Endothelial cell of umbilical vein (primary cell): ENCODE measurements around the gene CTSF. TPM values are rescaled to one million over a fixed set of nuclear protein-coding genes. Genes with fewer than 3 reads are reported as not detected.
A peak's percentile ranks its signal among the peaks of the same experiment; 100 is the strongest.

ENCODE experiments used
- BruUV-seq: library from RNA; stranded (reverse); fragments of 400-500 nt; replicated peaks from 2 replicates; lab custom pipeline; 2021; lab: Mats Ljungman, UMichigan
- CTCF ChIA-PET: fragments of 300-600, 350-600 bp; sonication (Branson Sonifier 250); formaldehyde crosslinking; loops from one replicate; lab custom pipeline; 2021; ENCODE audit warnings: antibody characterized with exemption, inconsistent platforms; lab: Charles Lee
- POLR2A ChIA-PET: fragments of 300-600, 350-600 bp; sonication (Branson Sonifier 250); formaldehyde crosslinking; loops from one replicate; lab custom pipeline; 2021; ENCODE audit warnings: antibody characterized with exemption, inconsistent platforms; lab: Charles Lee
- DNase-seq: peaks from one replicate; pipeline ENCODE4 v3.0.0-alpha.2; 2011; ENCODE audit warnings: low read depth, low spot score
- FAIRE-seq: peaks from 2 replicates; lab custom pipeline; 2011; peaks lifted over from hg19 to GRCh38; lab: Jason Lieb, UNC
- H2AFZ ChIP-seq: 2 replicates; pipeline ENCODE4 v1.6.0; 2012; ENCODE audit warnings: low read depth, low read length, control low read depth, inconsistent platforms
- H3K27ac ChIP-seq: 2 replicates; pipeline ENCODE4 v1.5.1; 2011; ENCODE audit warnings: low read depth, mild to moderate bottlenecking, control low read depth, low read length, moderate library complexity; ENCODE audit not compliant: insufficient read depth
- H3K27me3 ChIP-seq, 2 experiments: 2 replicates each; pipeline versions ENCODE4 v1.6.0 to v1.6.1; 2011; ENCODE audit warnings: low read length in 2 of 2, mixed read lengths in 1 of 2; ENCODE audit not compliant: control insufficient read depth in 2 of 2, insufficient read depth in 2 of 2
- H3K36me3 ChIP-seq, 2 experiments: 2 replicates in 1 of 2; 3 replicates in 1 of 2; pipeline ENCODE4 v1.5.1; 2011; ENCODE audit warnings: low read length in 2 of 2, mild to moderate bottlenecking in 1 of 2, moderate library complexity in 1 of 2; ENCODE audit not compliant: control insufficient read depth in 2 of 2, insufficient read depth in 2 of 2; ENCODE audit errors: extremely low read depth in 1 of 2
- H3K4me1 ChIP-seq: 3 replicates; pipeline ENCODE4 v1.5.1; 2011; ENCODE audit warnings: mild to moderate bottlenecking, low read length; ENCODE audit not compliant: control insufficient read depth, insufficient read depth; ENCODE audit errors: extremely low read depth
- H3K4me2 ChIP-seq: 2 replicates; pipeline ENCODE4 v1.6.1; 2011; ENCODE audit warnings: low read length, control low read depth, mixed read lengths; ENCODE audit not compliant: insufficient read depth
- H3K4me3 ChIP-seq, 3 experiments: fragments of 200-600 bp in 1 of 3; sonication (generic), shearing (Covaris generic) in 1 of 3; replicated peaks in 1 of 3; 2 replicates each; pipeline ENCODE4 v1.5.1; 2011 to 2016; ENCODE audit warnings: control low read depth in 3 of 3, low read length in 3 of 3, mild to moderate bottlenecking in 2 of 3, inconsistent platforms in 1 of 3, low read depth in 1 of 3, moderate library complexity in 1 of 3; ENCODE audit not compliant: insufficient read depth in 1 of 3
- H3K79me2 ChIP-seq: 2 replicates; pipeline ENCODE4 v1.6.0; 2012; ENCODE audit warnings: low read length, inconsistent platforms; ENCODE audit not compliant: control insufficient read depth, insufficient read depth
- H3K9ac ChIP-seq: replicated peaks from 2 replicates; pipeline ENCODE3; 2011; ENCODE audit warnings: low read length, control low read depth; ENCODE audit not compliant: insufficient read depth; ENCODE audit errors: extremely low read depth
- H3K9me1 ChIP-seq: replicated peaks from 3 replicates; pipeline ENCODE4 v1.6.0; 2011; ENCODE audit warnings: mild to moderate bottlenecking, low read length; ENCODE audit not compliant: control insufficient read depth, insufficient read depth; ENCODE audit errors: extremely low read depth
- H3K9me3 ChIP-seq: replicated peaks from 2 replicates; pipeline ENCODE4 v1.5.1; 2012; ENCODE audit warnings: low read length, inconsistent platforms; ENCODE audit not compliant: control insufficient read depth, insufficient read depth
- H4K20me1 ChIP-seq: replicated peaks from 2 replicates; pipeline ENCODE3; 2011; ENCODE audit warnings: mild to moderate bottlenecking, low read length; ENCODE audit not compliant: control insufficient read depth, insufficient read depth; ENCODE audit errors: extremely low read depth
- CTCF ChIP-seq, 2 donors: IDR thresholded peaks; 1 replicate in 1 of 2; 2 replicates in 1 of 2; pipeline ENCODE4 v1.5.1; 2011; ENCODE audit warnings: low read length in 2 of 2, mild to moderate bottlenecking in 2 of 2, moderate library complexity in 2 of 2, control low read depth in 1 of 2, inconsistent platforms in 1 of 2, low read depth in 1 of 2; ENCODE audit not compliant: insufficient read depth in 1 of 2; ENCODE audit errors: extremely low read depth in 1 of 2
- EZH2 ChIP-seq: IDR thresholded peaks from 2 replicates; pipeline ENCODE4 v1.6.1; 2012; ENCODE audit warnings: borderline replicate concordance, low read depth, mild to moderate bottlenecking, moderate library complexity, low read length, inconsistent platforms; ENCODE audit not compliant: severe bottlenecking
- FOS ChIP-seq: IDR thresholded peaks from 2 replicates; pipeline ENCODE4 v1.6.1; 2011; ENCODE audit warnings: mild to moderate bottlenecking, low read length, moderate library complexity, borderline replicate concordance; ENCODE audit not compliant: insufficient read depth
- GATA2 ChIP-seq: IDR thresholded peaks from 2 replicates; pipeline ENCODE4 v1.7.0; 2011; ENCODE audit warnings: low read depth, mild to moderate bottlenecking, moderate library complexity, mixed read lengths, low read length; ENCODE audit not compliant: insufficient read length, insufficient read depth
- JUN ChIP-seq: IDR thresholded peaks from 2 replicates; pipeline ENCODE4 v1.6.1; 2011; ENCODE audit warnings: borderline replicate concordance, low read depth; ENCODE audit not compliant: insufficient read length, insufficient read depth
- MAX ChIP-seq: IDR thresholded peaks from 2 replicates; pipeline ENCODE4 v1.6.1; 2011; ENCODE audit not compliant: insufficient read depth, insufficient read length
- MYC ChIP-seq: IDR thresholded peaks from one replicate; pipeline ENCODE4 v1.6.1; 2011; ENCODE audit warnings: mild to moderate bottlenecking, low read depth, low read length
- POLR2A ChIP-seq: IDR thresholded peaks from 2 replicates; pipeline ENCODE4 v1.6.1; 2012; ENCODE audit warnings: low read depth, mild to moderate bottlenecking, control low read depth, low read length
- POLR2AphosphoS5 ChIP-seq: IDR thresholded peaks from 2 replicates; pipeline ENCODE4 v1.6.1; 2012; ENCODE audit warnings: low read depth, mild to moderate bottlenecking, control low read depth, low read length, moderate library complexity; ENCODE audit not compliant: insufficient read depth
- dilution Hi-C: fragments of 300-500 bp; cut with MboI; formaldehyde crosslinking; loops from one replicate; pipeline ENCODE4 v1.15.0; 2019; ENCODE audit warnings: low sequenced_read_pairs; ENCODE audit not compliant: extremely low pct_ligation_motif_present
- intact Hi-C: fragments of 100-400 bp; cut with micrococcal nuclease; formaldehyde crosslinking; loops from one replicate; pipeline ENCODE4 v1.10.0; 2022
- polyA plus RNA-seq, 4 experiments: library from polyadenylated mRNA; depleted of rRNA in 3 of 4; stranded (reverse) in 3 of 4; unstranded in 1 of 4; fragments of >200 nt; gene quantifications; 2 replicates each; pipeline versions ENCODE4 v1.2.1 to v1.2.3, GENCODE V29; 2011 to 2012; ENCODE audit warnings: missing spikeins in 1 of 4
- total RNA-seq: library from RNA; stranded (reverse); gene quantifications from 2 replicates; pipeline ENCODE4 v1.2.3, GENCODE V29; 2021

CTSF gene
- total and polyA plus RNA-seq, 2 donors (not counting 3 experiments of a cell fraction or from before 2014, with no cell fraction given): 14.4 to 27.7 TPM

DNA sequence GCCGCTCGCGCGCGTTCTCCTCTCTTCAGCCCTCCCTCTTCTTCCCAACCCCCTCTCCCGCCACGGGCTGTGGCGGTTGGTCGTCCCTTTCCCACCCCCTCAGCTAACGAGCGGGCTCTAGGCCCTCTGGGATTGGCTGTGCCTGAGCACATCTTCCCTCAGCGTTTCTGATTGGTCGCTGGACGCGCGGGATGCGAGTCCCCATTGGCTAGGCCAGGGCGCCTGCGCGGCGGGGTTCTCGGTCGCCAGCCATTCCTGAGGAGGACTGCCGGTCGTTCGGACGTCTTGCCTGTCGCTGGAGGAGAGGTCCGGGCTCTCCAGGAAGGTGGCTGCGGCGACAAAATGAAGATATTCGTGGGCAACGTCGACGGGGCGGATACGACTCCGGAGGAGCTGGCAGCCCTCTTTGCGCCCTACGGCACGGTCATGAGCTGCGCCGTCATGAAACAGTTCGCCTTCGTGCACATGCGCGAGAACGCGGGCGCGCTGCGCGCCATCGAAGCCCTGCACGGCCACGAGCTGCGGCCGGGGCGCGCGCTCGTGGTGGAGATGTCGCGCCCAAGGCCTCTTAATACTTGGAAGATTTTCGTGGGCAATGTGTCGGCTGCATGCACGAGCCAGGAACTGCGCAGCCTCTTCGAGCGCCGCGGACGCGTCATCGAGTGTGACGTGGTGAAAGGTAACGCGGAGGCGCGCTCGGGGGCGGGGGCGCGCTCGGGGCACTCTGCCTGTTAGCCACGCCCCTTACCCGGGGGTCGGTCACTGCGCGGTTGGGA, 48.2 kb upstream of the CTSF start, which contains the start of gene RBM14:
Gene RBM14 (plus strand): TSS at position 252 of the 776 bp plus-strand sequence. CDS start 91 bp downstream, at position 343.
- Histone ChIP-seq H3K4me1 (peaks cover 24% of the 10 kb centered on the region), H3K4me3 (peak within 1 kb of the TSS; percentile 55 to 93 (median 75)), H4K20me1 (peaks cover 10% of the 10 kb centered on the region), H3K9me3 (no peaks in the 10 kb centered on the region), H2AFZ (peak within 1 kb of the TSS; percentile 42), H3K4me2 (peak within 1 kb of the TSS; percentile 94), H3K27me3 (no peaks in the 10 kb centered on the region), H3K79me2 (peaks cover 49% of the 10 kb centered on the region), H3K36me3 (no peaks in the 10 kb centered on the region), H3K9ac (peak within 1 kb of the TSS; percentile 68), H3K27ac (peak within 1 kb of the TSS; percentile 86), H3K9me1 (no peaks in the 10 kb centered on the region)
- ChIA-PET POLR2A (interaction anchor here (0.5 to 2.0 kb wide), 12 partner anchors 10 to 71 kb away, joined by 3 to 26 read pairs (median 6); partner anchors contain the start of genes CTSF, RBM4, RBM4B and ZDHHC24), CTCF (interaction anchor here (1.0 to 2.2 kb wide), 2 partner anchors 24 to 61 kb away, joined by 3 to 14 read pairs; partner anchors contain the start of genes CCDC87, CCS and RBM4B)
- intact Hi-C loops (loop anchor here (1.0 kb wide), 4 partner anchors 22 to 70 kb away; partner anchors contain the start of genes ACTN3, CCDC87, CCS and RBM4), dilution Hi-C loops (no loop called here)
- BruUV-seq: no TSS peak
- peak; percentile 99 for FAIRE-seq
- peak; percentile 99 for DNase-seq
- TF ChIP-seq POLR2A (peak; percentile 98), CTCF (IDR thresholded peaks at IDR 0.05; ENCODE audit: extremely low read depth in 1 of 2, insufficient read depth in 1 of 2, low read depth in 1 of 2, low read length in 2 of 2) (no peak), POLR2AphosphoS5 (peak; percentile 93), MYC (no peak), GATA2 (no peak), JUN (no peak), EZH2 (no peak), FOS (no peak), MAX (no peak)
